H9 (cell line): Measurements from ENCODE around the gene SF3B3. TPM values are rescaled to one million over a fixed set of nuclear protein-coding genes. Genes with fewer than 3 reads are reported as not detected.

Experiments
- DNase-seq: peaks from one replicate; pipeline ENCODE4 v3.0.0-alpha.2; 2017
- H2AFZ ChIP-seq: one replicate; pipeline ENCODE4 v1.6.1; 2013; ENCODE audit warnings: mild to moderate bottlenecking, low read length, control low read depth, moderate library complexity
- H2AK5ac ChIP-seq: 2 replicates; pipeline ENCODE4 v1.6.1; 2013; ENCODE audit warnings: low read length, control low read depth, mixed read lengths; ENCODE audit not compliant: insufficient read length
- H2BK120ac ChIP-seq: one replicate; pipeline ENCODE4 v1.6.1; 2013; ENCODE audit warnings: low read depth, mild to moderate bottlenecking, low read length, control low read depth, inconsistent platforms; ENCODE audit not compliant: poor library complexity, severe bottlenecking
- H2BK12ac ChIP-seq: 2 replicates; pipeline ENCODE4 v1.6.1; 2013; ENCODE audit warnings: low read length, control low read depth, mixed read lengths, low read depth; ENCODE audit not compliant: insufficient read length
- H2BK15ac ChIP-seq: 2 replicates; pipeline ENCODE4 v1.6.1; 2013; ENCODE audit warnings: low read depth, low read length, control low read depth
- H2BK20ac ChIP-seq: one replicate; pipeline ENCODE4 v1.6.1; 2013; ENCODE audit warnings: low read depth, mild to moderate bottlenecking, low read length, control low read depth, inconsistent platforms; ENCODE audit not compliant: poor library complexity, severe bottlenecking
- H2BK5ac ChIP-seq: 2 replicates; pipeline ENCODE4 v1.6.1; 2013; ENCODE audit warnings: low read length, control low read depth, mixed read lengths; ENCODE audit not compliant: insufficient read length
- H3K14ac ChIP-seq: 2 replicates; pipeline ENCODE4 v1.6.1; 2013; ENCODE audit warnings: low read length, control low read depth; ENCODE audit not compliant: insufficient read depth
- H3K18ac ChIP-seq: 2 replicates; pipeline ENCODE4 v1.6.1; 2013; ENCODE audit warnings: low read depth, mild to moderate bottlenecking, mixed read lengths, low read length, control low read depth; ENCODE audit not compliant: insufficient read length
- H3K23ac ChIP-seq: 2 replicates; pipeline ENCODE4 v1.6.1; 2013; ENCODE audit warnings: low read length, control low read depth, mixed read lengths, low read depth; ENCODE audit not compliant: insufficient read length
- H3K23me2 ChIP-seq: 2 replicates; pipeline ENCODE4 v1.6.1; 2013; ENCODE audit warnings: low read depth, mild to moderate bottlenecking, mixed read lengths, low read length, control low read depth; ENCODE audit not compliant: insufficient read length, poor library complexity, severe bottlenecking
- H3K27ac ChIP-seq: 2 replicates; pipeline ENCODE4 v1.5.1; 2013; ENCODE audit warnings: low read length, control low read depth, mixed read lengths, low read depth; ENCODE audit not compliant: insufficient read length
- H3K27me3 ChIP-seq: 2 replicates; pipeline ENCODE4 v1.6.1; 2013; ENCODE audit warnings: low read length, control low read depth, inconsistent platforms; ENCODE audit not compliant: insufficient read depth
- H3K4ac ChIP-seq: 2 replicates; pipeline ENCODE4 v1.6.1; 2013; ENCODE audit warnings: low read depth, mild to moderate bottlenecking, control low read depth, inconsistent platforms, low read length, moderate library complexity
- H3K4me1 ChIP-seq: 2 replicates; pipeline ENCODE4 v1.6.1; 2013; ENCODE audit warnings: low read length, control low read depth, inconsistent platforms; ENCODE audit not compliant: insufficient read depth
- H3K4me2 ChIP-seq: 2 replicates; pipeline ENCODE4 v1.6.1; 2013; ENCODE audit warnings: low read length, control low read depth, mixed read lengths; ENCODE audit not compliant: insufficient read length, insufficient read depth
- H3K56ac ChIP-seq: 2 replicates; pipeline ENCODE4 v1.6.1; 2013; ENCODE audit warnings: low read depth, mild to moderate bottlenecking, mixed read lengths, low read length, control low read depth; ENCODE audit not compliant: insufficient read length
- H3K79me1 ChIP-seq: 2 replicates; pipeline ENCODE4 v1.6.1; 2013; ENCODE audit warnings: low read depth, mild to moderate bottlenecking, moderate library complexity, low read length, control low read depth, inconsistent platforms; ENCODE audit not compliant: insufficient read depth, poor library complexity, severe bottlenecking
- H3K79me2 ChIP-seq: 2 replicates; pipeline ENCODE4 v1.6.1; 2013; ENCODE audit warnings: low read length, control low read depth, inconsistent platforms; ENCODE audit not compliant: insufficient read depth
- H3K9ac ChIP-seq: 2 replicates; pipeline ENCODE4 v1.6.1; 2013; ENCODE audit warnings: low read length, control low read depth, mixed read lengths; ENCODE audit not compliant: insufficient read length; ENCODE audit errors: extremely low read depth
- H3K9me3 ChIP-seq: one replicate; pipeline ENCODE4 v1.6.1; 2013; ENCODE audit warnings: low read depth, low read length, inconsistent platforms; ENCODE audit not compliant: control insufficient read depth
- H3T11ph ChIP-seq: one replicate; pipeline ENCODE4 v1.6.1; 2013; ENCODE audit warnings: mild to moderate bottlenecking, low read length, control low read depth, inconsistent platforms
- H4K20me1 ChIP-seq: one replicate; pipeline ENCODE4 v1.6.1; 2013; ENCODE audit not compliant: control insufficient read depth, insufficient read length, insufficient read depth
- H4K5ac ChIP-seq: 2 replicates; pipeline ENCODE4 v1.6.1; 2013; ENCODE audit warnings: low read depth, mild to moderate bottlenecking, mixed read lengths, low read length, control low read depth; ENCODE audit not compliant: insufficient read length
- H4K8ac ChIP-seq: replicated peaks from 2 replicates; pipeline ENCODE4 v1.6.1; 2013; ENCODE audit warnings: low read length, control low read depth, mixed read lengths, low read depth; ENCODE audit not compliant: insufficient read length
- H4K91ac ChIP-seq: 2 replicates; pipeline ENCODE4 v1.6.1; 2013; ENCODE audit warnings: low read depth, mild to moderate bottlenecking, moderate library complexity, mixed read lengths, low read length, control low read depth; ENCODE audit not compliant: insufficient read length
- H3K27ac Mint-ChIP-seq, 3 experiments: 2 replicates in 2 of 3; 3 replicates in 1 of 3; pipeline ENCODE4 v1.8.0; 2020 to 2021; ENCODE audit warnings: mixed read lengths in 3 of 3, mild to moderate bottlenecking in 1 of 3, moderate library complexity in 1 of 3
- H3K27me3 Mint-ChIP-seq: 2 replicates; pipeline ENCODE4 v1.8.0; 2021; ENCODE audit warnings: low read depth, mild to moderate bottlenecking, moderate library complexity, mixed read lengths
- H3K36me3 Mint-ChIP-seq, 3 experiments: 2 replicates in 2 of 3; 3 replicates in 1 of 3; pipeline ENCODE4 v1.8.0; 2020 to 2021; ENCODE audit warnings: low read depth in 3 of 3, mixed read lengths in 3 of 3; ENCODE audit not compliant: insufficient read depth in 1 of 3
- H3K4me1 Mint-ChIP-seq, 2 experiments: 2 replicates each; pipeline ENCODE4 v1.8.0; 2020; ENCODE audit warnings: mixed read lengths in 2 of 2
- H3K4me3 Mint-ChIP-seq, 2 experiments: 2 replicates in 1 of 2; 3 replicates in 1 of 2; pipeline ENCODE4 v1.8.0; 2020 to 2021; ENCODE audit warnings: mild to moderate bottlenecking in 2 of 2, mixed read lengths in 2 of 2, moderate library complexity in 1 of 2
- H3K9me3 Mint-ChIP-seq, 2 experiments: 2 replicates in 1 of 2; 3 replicates in 1 of 2; pipeline ENCODE4 v1.8.0; 2020; ENCODE audit warnings: mild to moderate bottlenecking in 2 of 2, mixed read lengths in 2 of 2, moderate library complexity in 1 of 2
- WGBS: extraction: QIAGEN DNeasy Blood & Tissue Kit; methylation state at CpG from one replicate; pipeline ENCODE4 v1.1.7; 2013; ENCODE audit warnings: missing lambda C conversion rate, low lambda C conversion rate, mixed read lengths; ENCODE audit not compliant: insufficient read length; ENCODE audit errors: extremely low coverage; 5-methylcytosine and 5-hydroxymethylcytosine counted together
- total RNA-seq: library from RNA; stranded (reverse); gene quantifications from 2 replicates; pipeline ENCODE4 v1.2.1, GENCODE V29; 2021
- TF ChIP-seq, protein P1 (sequence below): fragments of 200-600 bp; sonication (generic); conservative IDR thresholded peaks from 3 replicates; pipeline ENCODE4 v1.8.0; 2021; ENCODE audit warnings: antibody characterized with exemption, mild to moderate bottlenecking

SF3B3 gene
- total RNA-seq, 1 experiment from 2014 or later, result 493 TPM

DNA sequence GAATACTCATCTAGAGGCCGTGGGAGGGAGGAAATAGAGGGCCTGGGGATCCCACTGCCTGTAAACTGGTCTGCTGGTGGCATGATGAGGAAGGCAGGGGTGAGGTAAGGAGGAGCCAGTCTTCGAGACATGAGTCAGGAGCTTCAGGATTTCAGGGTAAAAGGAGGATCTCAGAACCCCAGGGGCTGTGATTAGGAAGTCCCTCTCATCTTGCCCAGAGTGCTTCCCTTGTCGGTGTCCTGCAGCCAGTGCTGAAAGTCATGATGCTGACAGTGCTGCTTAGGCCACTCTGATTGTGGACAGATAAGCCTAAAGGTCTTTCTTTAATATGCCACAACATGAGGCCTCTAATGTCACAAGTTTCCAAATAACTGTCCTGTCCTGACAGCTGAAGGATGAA is 29.8 kb upstream of the SF3B3 start:
- H4K20me1 ChIP-seq, result no peaks in the 10 kb centered on the region
- Mint-ChIP-seq H3K4me3 (no peak overlapping the region), H3K27me3 (no peaks in the 10 kb centered on the region), H3K27ac (no peak overlapping the region), H3K36me3 (peaks cover 0 to 48% (median 42%) of the 10 kb centered on the region in 3 experiments; a peak in 6 of 7 replicates), H3K9me3 (no peaks in the 10 kb centered on the region), H3K4me1 (no peaks in the 10 kb centered on the region)
- no peaks in the 10 kb centered on the region for H3K9me3 ChIP-seq
- H4K5ac ChIP-seq, result no peak overlapping the region
- no peak overlapping the region for H4K91ac ChIP-seq
- H4K8ac ChIP-seq, result no peak overlapping the region
- no peak overlapping the region for H2BK15ac ChIP-seq
- no peaks in the 10 kb centered on the region for H3K27me3 ChIP-seq
- H3K79me1 ChIP-seq, result no peaks in the 10 kb centered on the region
- H3K27ac ChIP-seq, result no peak overlapping the region
- H3K18ac ChIP-seq, result no peak overlapping the region
- no peaks in the 10 kb centered on the region for H3K4me1 ChIP-seq
- H3K14ac ChIP-seq, result no peak overlapping the region
- H3T11ph ChIP-seq, result no peak overlapping the region
- TF ChIP-seq, protein P1, sequence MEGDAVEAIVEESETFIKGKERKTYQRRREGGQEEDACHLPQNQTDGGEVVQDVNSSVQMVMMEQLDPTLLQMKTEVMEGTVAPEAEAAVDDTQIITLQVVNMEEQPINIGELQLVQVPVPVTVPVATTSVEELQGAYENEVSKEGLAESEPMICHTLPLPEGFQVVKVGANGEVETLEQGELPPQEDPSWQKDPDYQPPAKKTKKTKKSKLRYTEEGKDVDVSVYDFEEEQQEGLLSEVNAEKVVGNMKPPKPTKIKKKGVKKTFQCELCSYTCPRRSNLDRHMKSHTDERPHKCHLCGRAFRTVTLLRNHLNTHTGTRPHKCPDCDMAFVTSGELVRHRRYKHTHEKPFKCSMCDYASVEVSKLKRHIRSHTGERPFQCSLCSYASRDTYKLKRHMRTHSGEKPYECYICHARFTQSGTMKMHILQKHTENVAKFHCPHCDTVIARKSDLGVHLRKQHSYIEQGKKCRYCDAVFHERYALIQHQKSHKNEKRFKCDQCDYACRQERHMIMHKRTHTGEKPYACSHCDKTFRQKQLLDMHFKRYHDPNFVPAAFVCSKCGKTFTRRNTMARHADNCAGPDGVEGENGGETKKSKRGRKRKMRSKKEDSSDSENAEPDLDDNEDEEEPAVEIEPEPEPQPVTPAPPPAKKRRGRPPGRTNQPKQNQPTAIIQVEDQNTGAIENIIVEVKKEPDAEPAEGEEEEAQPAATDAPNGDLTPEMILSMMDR, result no peak
- no peak overlapping the region for H2BK5ac ChIP-seq
- no peak overlapping the region for H2AFZ ChIP-seq
- no peak overlapping the region for H3K9ac ChIP-seq
- no peaks in the 10 kb centered on the region for H3K79me2 ChIP-seq
- no peak overlapping the region for H3K56ac ChIP-seq
- no peak for DNase-seq
- H3K23me2 ChIP-seq, result no peaks in the 10 kb centered on the region
- no peak overlapping the region for H2BK20ac ChIP-seq
- H3K4ac ChIP-seq, result no peak overlapping the region
- no peak overlapping the region for H3K4me2 ChIP-seq
- no peak overlapping the region for H3K23ac ChIP-seq
- WGBS, result no CpG with 5 or more reads among the region's 3 CpGs
- H2AK5ac ChIP-seq, result no peak overlapping the region
- no peak overlapping the region for H2BK120ac ChIP-seq
- H2BK12ac ChIP-seq, result no peak overlapping the region
